SK-N-SH treated with all-trans-retinoic acid at 6 μM for 48 hours (cell line): ENCODE data around the gene RGS7.

ENCODE experiments used
- ATAC-seq: fragments of 200-7000 bp; cut with Tn5 transposase; 3 replicates; pipeline ENCODE4 v1.9.1; 2020; ENCODE audit warnings: mild to moderate bottlenecking, moderate library complexity
- ARNTL ChIP-seq: fragments of 450-650 bp; formaldehyde crosslinking; IDR thresholded peaks from 2 replicates; pipeline ENCODE4 v1.5.0; 2020; ENCODE audit warnings: low read depth, mild to moderate bottlenecking, moderate library complexity, borderline replicate concordance
- BACH2 ChIP-seq: fragments of 250-450 bp; sonication (Bioruptor Pico); IDR thresholded peaks from 2 replicates; pipeline ENCODE4 v1.9.0; 2021; ENCODE audit warnings: mild to moderate bottlenecking, borderline replicate concordance
- ESRRG ChIP-seq: fragments of 250-450 bp; sonication (Bioruptor Pico); IDR thresholded peaks from 2 replicates; pipeline ENCODE4 v1.6.1; 2021; ENCODE audit warnings: mild to moderate bottlenecking
- ISL1 ChIP-seq: fragments of 250-450 bp; sonication (Bioruptor Pico); IDR thresholded peaks from 2 replicates; pipeline ENCODE4 v2.1.2; 2022; ENCODE audit warnings: mild to moderate bottlenecking, moderate library complexity
- PPARA ChIP-seq: fragments of 250-450 bp; sonication (Bioruptor Pico); IDR thresholded peaks from 2 replicates; pipeline ENCODE4 v1.5.0; 2020; ENCODE audit warnings: mild to moderate bottlenecking, borderline replicate concordance
- SNAI2 ChIP-seq: fragments of 250-450 bp; sonication (Bioruptor Pico); IDR thresholded peaks from 2 replicates; pipeline ENCODE4 v1.5.0; 2020; ENCODE audit warnings: mild to moderate bottlenecking, moderate library complexity
- TCF4 ChIP-seq: fragments of 250-450 bp; sonication (Bioruptor Pico); IDR thresholded peaks from 2 replicates; pipeline ENCODE4 v1.8.0; 2021; ENCODE audit warnings: mild to moderate bottlenecking, moderate library complexity, borderline replicate concordance
- ZC3H10 ChIP-seq: fragments of 250-450 bp; sonication (Bioruptor Pico); IDR thresholded peaks from 2 replicates; pipeline ENCODE4 v1.5.1; 2021; ENCODE audit warnings: mild to moderate bottlenecking, moderate library complexity
- ZFP3 ChIP-seq: fragments of 250-450 bp; sonication (Bioruptor Pico); IDR thresholded peaks from 2 replicates; pipeline ENCODE4 v1.5.0; 2020; ENCODE audit warnings: mild to moderate bottlenecking, moderate library complexity
- ZNF565 ChIP-seq: fragments of 450-650 bp; formaldehyde crosslinking; conservative IDR thresholded peaks from 2 replicates; pipeline ENCODE4 v1.5.0; 2020; ENCODE audit warnings: low read depth, mild to moderate bottlenecking, moderate library complexity
- ZNF70 ChIP-seq: fragments of 450-650 bp; formaldehyde crosslinking; IDR thresholded peaks from 2 replicates; pipeline ENCODE4 v1.5.0; 2020; ENCODE audit warnings: mild to moderate bottlenecking, moderate library complexity
- ZNF8 ChIP-seq: fragments of 450-650 bp; formaldehyde crosslinking; IDR thresholded peaks from 2 replicates; pipeline ENCODE4 v1.5.0; 2020; ENCODE audit warnings: mild to moderate bottlenecking, moderate library complexity
- TF ChIP-seq, protein P1 (sequence below): fragments of 250-450 bp; sonication (Bioruptor Pico); IDR thresholded peaks from 2 replicates; pipeline ENCODE4 v1.5.1; 2021; ENCODE audit warnings: mild to moderate bottlenecking, moderate library complexity
- TF ChIP-seq, protein P2 (sequence below): fragments of 250-450 bp; sonication (Bioruptor Pico); IDR thresholded peaks from 2 replicates; pipeline ENCODE4 v1.8.0; 2020; ENCODE audit warnings: mild to moderate bottlenecking, moderate library complexity, borderline replicate concordance
- TF ChIP-seq, protein P3 (sequence below): fragments of 250-450 bp; sonication (Bioruptor Pico); IDR thresholded peaks from 2 replicates; pipeline ENCODE4 v1.8.0; 2021; ENCODE audit warnings: low read depth, mild to moderate bottlenecking, moderate library complexity, borderline replicate concordance
- TF ChIP-seq, protein P4 (sequence below): fragments of 250-450 bp; sonication (Bioruptor Pico); IDR thresholded peaks from 2 replicates; pipeline ENCODE4 v1.5.0; 2020; ENCODE audit warnings: mild to moderate bottlenecking, moderate library complexity
- TF ChIP-seq, protein P5 (sequence below): fragments of 250-450 bp; sonication (Bioruptor Pico); IDR thresholded peaks from 2 replicates; pipeline ENCODE4 v1.5.1; 2020; ENCODE audit warnings: low read depth, mild to moderate bottlenecking, moderate library complexity

RGS7 gene

DNA sequence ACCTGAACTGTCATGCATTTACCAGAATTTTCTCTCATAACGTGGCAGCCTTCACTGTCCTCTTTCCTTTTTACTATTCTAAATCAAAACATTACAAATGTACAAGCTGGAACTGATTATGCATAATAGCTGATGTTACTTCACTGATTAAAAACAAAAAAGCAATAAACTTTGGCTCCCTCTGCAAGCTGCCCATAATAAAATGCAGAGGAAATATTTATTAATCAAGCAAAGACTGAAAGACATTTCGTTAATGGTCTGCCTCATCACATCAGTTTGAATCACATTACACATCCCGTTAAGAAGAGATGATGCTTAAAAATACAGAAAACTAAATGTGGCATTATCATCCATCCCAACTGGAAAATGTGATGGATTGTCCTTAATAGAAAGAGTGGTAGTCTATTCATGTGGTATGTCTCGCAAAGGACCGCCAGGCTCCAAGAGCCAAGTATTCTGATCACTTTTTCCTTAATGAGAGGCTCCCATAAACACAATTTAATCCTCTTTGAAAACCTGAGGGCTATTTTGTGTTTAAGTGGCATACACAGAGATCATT, 225.3 kb downstream of the RGS7 start:
- TF ChIP-seq, protein P1, sequence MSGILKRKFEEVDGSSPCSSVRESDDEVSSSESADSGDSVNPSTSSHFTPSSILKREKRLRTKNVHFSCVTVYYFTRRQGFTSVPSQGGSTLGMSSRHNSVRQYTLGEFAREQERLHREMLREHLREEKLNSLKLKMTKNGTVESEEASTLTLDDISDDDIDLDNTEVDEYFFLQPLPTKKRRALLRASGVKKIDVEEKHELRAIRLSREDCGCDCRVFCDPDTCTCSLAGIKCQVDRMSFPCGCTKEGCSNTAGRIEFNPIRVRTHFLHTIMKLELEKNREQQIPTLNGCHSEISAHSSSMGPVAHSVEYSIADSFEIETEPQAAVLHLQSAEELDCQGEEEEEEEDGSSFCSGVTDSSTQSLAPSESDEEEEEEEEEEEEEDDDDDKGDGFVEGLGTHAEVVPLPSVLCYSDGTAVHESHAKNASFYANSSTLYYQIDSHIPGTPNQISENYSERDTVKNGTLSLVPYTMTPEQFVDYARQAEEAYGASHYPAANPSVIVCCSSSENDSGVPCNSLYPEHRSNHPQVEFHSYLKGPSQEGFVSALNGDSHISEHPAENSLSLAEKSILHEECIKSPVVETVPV (CRISPR knock-in tag), result no peak
- TF ChIP-seq, protein P2, sequence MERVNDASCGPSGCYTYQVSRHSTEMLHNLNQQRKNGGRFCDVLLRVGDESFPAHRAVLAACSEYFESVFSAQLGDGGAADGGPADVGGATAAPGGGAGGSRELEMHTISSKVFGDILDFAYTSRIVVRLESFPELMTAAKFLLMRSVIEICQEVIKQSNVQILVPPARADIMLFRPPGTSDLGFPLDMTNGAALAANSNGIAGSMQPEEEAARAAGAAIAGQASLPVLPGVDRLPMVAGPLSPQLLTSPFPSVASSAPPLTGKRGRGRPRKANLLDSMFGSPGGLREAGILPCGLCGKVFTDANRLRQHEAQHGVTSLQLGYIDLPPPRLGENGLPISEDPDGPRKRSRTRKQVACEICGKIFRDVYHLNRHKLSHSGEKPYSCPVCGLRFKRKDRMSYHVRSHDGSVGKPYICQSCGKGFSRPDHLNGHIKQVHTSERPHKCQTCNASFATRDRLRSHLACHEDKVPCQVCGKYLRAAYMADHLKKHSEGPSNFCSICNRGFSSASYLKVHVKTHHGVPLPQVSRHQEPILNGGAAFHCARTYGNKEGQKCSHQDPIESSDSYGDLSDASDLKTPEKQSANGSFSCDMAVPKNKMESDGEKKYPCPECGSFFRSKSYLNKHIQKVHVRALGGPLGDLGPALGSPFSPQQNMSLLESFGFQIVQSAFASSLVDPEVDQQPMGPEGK, result no peak
- TF ChIP-seq ESRRG (no peak), ZNF70 (CRISPR knock-in tag) (no peak), ARNTL (CRISPR knock-in tag) (no peak), ZFP3 (no peak), TCF4 (CRISPR knock-in tag) (no peak), ZNF8 (CRISPR knock-in tag) (no peak)
- no peak for ATAC-seq

DNA sequence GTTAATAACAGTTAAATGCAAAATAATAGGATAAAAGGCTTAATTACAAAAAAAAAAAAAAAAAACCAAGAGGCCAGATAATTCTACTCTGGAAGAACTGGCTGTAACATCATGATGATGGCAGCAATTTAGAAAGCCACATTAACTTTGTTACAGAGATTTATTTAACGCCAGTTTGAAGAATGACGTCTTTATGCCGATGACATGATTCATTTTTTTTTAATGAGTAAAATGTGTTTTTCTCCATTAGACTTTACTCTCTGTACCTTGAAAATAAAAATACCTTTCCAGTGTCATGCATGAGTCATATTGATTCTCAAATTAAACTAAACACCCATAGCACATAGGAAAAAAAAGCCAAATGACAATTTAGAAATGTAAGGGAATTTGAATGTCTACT, 226.1 kb downstream of the RGS7 start:
- TF ChIP-seq BACH2, result no peak
- no peak for TF ChIP-seq ZNF565 (CRISPR knock-in tag)
- no peak for TF ChIP-seq ISL1 (CRISPR knock-in tag)
- TF ChIP-seq TCF4 (CRISPR knock-in tag), result no peak
- TF ChIP-seq, protein P3, sequence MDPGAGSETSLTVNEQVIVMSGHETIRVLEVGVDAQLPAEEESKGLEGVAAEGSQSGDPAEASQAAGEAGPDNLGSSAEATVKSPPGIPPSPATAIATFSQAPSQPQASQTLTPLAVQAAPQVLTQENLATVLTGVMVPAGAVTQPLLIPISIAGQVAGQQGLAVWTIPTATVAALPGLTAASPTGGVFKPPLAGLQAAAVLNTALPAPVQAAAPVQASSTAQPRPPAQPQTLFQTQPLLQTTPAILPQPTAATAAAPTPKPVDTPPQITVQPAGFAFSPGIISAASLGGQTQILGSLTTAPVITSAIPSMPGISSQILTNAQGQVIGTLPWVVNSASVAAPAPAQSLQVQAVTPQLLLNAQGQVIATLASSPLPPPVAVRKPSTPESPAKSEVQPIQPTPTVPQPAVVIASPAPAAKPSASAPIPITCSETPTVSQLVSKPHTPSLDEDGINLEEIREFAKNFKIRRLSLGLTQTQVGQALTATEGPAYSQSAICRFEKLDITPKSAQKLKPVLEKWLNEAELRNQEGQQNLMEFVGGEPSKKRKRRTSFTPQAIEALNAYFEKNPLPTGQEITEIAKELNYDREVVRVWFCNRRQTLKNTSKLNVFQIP (CRISPR knock-in tag), result no peak
- no peak for TF ChIP-seq SNAI2 (CRISPR knock-in tag)
- TF ChIP-seq, protein P4, sequence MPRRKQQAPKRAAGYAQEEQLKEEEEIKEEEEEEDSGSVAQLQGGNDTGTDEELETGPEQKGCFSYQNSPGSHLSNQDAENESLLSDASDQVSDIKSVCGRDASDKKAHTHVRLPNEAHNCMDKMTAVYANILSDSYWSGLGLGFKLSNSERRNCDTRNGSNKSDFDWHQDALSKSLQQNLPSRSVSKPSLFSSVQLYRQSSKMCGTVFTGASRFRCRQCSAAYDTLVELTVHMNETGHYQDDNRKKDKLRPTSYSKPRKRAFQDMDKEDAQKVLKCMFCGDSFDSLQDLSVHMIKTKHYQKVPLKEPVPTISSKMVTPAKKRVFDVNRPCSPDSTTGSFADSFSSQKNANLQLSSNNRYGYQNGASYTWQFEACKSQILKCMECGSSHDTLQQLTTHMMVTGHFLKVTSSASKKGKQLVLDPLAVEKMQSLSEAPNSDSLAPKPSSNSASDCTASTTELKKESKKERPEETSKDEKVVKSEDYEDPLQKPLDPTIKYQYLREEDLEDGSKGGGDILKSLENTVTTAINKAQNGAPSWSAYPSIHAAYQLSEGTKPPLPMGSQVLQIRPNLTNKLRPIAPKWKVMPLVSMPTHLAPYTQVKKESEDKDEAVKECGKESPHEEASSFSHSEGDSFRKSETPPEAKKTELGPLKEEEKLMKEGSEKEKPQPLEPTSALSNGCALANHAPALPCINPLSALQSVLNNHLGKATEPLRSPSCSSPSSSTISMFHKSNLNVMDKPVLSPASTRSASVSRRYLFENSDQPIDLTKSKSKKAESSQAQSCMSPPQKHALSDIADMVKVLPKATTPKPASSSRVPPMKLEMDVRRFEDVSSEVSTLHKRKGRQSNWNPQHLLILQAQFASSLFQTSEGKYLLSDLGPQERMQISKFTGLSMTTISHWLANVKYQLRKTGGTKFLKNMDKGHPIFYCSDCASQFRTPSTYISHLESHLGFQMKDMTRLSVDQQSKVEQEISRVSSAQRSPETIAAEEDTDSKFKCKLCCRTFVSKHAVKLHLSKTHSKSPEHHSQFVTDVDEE (CRISPR knock-in tag), result no peak
- TF ChIP-seq, protein P2, result no peak
- no peak for ATAC-seq

DNA sequence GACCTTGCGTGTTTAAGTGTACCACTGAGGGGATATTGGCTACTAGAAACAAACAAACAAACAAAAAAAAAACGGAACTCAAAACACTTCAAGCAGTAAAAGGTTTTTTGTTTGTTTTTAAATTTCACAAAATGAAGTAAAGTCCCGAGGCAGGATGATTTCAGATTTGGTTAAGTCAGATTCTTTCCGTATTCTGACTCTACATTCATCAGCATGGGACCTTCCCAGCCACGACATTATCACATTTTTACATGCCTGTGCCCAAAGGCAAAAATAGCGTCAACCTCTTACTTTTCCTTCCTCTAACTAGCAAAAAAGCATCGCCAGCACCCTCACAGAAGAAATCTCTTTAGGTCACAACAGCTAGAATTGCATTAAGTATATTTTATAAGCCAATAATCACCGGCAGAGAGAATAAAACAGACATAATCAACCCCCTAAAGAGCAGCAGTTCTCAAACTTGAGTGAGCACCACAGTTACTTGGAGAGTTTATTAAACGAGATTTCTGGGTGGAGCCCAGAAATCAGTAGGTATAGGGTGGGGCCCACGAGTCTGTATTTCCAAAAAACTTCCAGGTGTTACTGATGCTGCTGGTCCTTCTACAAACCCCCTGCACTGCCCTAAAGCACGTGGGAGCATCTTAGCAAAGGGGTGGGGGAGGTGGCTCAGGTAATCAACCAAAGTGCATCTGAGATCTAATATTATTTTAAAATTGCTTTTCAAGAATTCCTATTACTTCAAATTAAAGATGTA, 227.6 kb downstream of the RGS7 start:
- ATAC-seq, result no peak
- TF ChIP-seq, protein P3 (CRISPR knock-in tag), result no peak
- TF ChIP-seq, protein P5, sequence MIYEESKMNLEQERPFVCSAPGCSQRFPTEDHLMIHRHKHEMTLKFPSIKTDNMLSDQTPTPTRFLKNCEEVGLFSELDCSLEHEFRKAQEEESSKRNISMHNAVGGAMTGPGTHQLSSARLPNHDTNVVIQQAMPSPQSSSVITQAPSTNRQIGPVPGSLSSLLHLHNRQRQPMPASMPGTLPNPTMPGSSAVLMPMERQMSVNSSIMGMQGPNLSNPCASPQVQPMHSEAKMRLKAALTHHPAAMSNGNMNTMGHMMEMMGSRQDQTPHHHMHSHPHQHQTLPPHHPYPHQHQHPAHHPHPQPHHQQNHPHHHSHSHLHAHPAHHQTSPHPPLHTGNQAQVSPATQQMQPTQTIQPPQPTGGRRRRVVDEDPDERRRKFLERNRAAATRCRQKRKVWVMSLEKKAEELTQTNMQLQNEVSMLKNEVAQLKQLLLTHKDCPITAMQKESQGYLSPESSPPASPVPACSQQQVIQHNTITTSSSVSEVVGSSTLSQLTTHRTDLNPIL (CRISPR knock-in tag), result no peak
- no peak for TF ChIP-seq ZNF70 (CRISPR knock-in tag)
- no peak for TF ChIP-seq PPARA (CRISPR knock-in tag)
- TF ChIP-seq ZNF565 (CRISPR knock-in tag), result no peak
- no peak for TF ChIP-seq BACH2
- TF ChIP-seq, protein P2, result no peak
- TF ChIP-seq, protein P4 (CRISPR knock-in tag), result no peak
- no peak for TF ChIP-seq ZC3H10 (CRISPR knock-in tag)
- no peak for TF ChIP-seq SNAI2 (CRISPR knock-in tag)
